ENCODE measurements around the gene PHPT1.

PHPT1 gene

DNA sequence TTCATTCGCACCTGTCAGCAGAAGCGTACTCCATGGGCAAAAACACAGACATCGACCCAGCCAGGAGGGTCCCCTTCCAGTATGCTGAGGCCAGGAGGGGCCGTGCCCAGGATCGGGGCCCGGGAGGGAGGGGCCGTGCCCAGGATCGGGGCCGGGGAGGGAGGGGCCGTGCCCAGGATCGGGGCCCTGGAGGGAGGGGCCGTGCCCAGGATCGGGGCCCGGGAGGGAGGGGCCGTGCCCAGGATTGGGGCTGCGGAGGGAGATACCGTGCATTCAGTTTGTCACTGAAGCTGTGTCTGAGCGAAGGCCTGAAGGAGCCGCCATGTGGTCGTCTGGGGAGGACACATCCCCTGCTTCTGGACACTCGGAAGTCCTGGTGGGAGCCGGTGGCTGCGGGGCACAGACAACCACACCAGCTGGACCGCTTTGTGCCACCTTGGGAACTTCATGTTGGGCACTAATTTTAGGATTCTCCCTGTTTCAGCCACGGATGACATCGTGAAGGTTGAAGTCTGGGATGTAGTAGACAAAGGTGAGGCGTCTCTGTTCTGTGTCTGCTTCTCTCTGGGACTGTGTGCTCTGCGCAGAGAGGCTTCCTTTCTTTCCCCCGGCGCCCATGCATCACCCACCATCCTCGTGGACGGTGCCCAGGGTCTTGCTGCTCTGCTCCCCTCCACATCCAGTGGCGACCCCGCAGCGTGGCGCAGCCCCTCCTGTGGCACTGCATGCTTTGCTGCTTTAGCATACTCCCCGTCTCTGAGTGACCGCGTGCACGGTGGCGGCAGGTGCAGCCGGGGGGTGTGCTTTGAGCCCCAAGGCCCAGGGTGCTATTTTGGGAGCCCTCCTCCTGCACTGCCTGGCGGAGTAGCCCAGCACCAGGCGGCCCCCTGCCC, 23.7 kb upstream of the PHPT1 start:
- TF ChIP-seq CTBP1 (IDR thresholded peaks at IDR 0.05; ENCODE audit: borderline replicate concordance) (no peak), NFRKB (IDR thresholded peaks at IDR 0.05) (no peak), HDGF (IDR thresholded peaks at IDR 0.05; ENCODE audit: borderline replicate concordance) (no peak), ELF4 (IDR thresholded peaks at IDR 0.05) (no peak), L3MBTL2 (conservative IDR thresholded peaks at IDR 0.05) (no peak)
- DNase-seq (ENCODE audit: extremely low spot score): no peak
- ChIA-PET POLR2A (interaction anchor here (0.9 to 1.0 kb wide), 2 partner anchors 11 to 16 kb away, joined by 3 to 4 read pairs; partner anchors contain the start of gene AJM1), CTCF (interaction anchor here (0.8 kb wide), 1 partner anchor 12 kb away, joined by 3 read pairs; no protein-coding TSS in a partner anchor)

DNA sequence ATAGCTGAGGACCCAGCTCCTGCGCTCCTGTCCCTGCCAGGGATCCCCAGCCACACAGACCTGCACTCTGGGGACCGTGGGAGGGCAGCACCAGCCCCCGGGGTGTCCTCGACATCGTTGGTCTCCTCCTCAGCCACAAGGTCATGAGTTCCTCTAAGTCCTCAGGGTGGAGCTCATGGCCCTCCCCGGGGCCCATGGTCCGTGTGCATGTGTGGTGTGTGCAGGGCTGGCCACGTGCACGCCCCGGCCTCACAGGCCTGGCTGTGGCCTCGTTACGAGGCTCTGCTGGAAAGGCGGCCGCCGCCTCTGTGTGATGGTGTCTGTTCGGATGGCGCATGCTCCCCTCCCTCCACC, 23.0 kb upstream of the PHPT1 start:
- ChIA-PET CTCF (interaction anchor here (0.8 kb wide), 1 partner anchor 11 kb away, joined by 3 read pairs; no protein-coding TSS in a partner anchor), POLR2A (interaction anchor here (0.9 to 1.0 kb wide), 2 partner anchors 12 to 16 kb away, joined by 3 to 4 read pairs; partner anchors contain the start of gene AJM1)
- DNase-seq (ENCODE audit: extremely low spot score): no peak
- no peak for TF ChIP-seq FOXA1 (IDR thresholded peaks at IDR 0.05)
- TF ChIP-seq FOXM1 (IDR thresholded peaks at IDR 0.05; ENCODE audit: borderline replicate concordance): no peak
- no peak for TF ChIP-seq TARDBP (IDR thresholded peaks at IDR 0.05)
- no peak for TF ChIP-seq BHLHE40 (IDR thresholded peaks at IDR 0.05; ENCODE audit: borderline replicate concordance)
- TF ChIP-seq SP1 (IDR thresholded peaks at IDR 0.05): no peak
- TF ChIP-seq LEF1 (IDR thresholded peaks at IDR 0.05; ENCODE audit: borderline replicate concordance): no peak
- TF ChIP-seq ARNT (IDR thresholded peaks at IDR 0.05): no peak
- no peak for TF ChIP-seq ZNF384 (IDR thresholded peaks at IDR 0.05)
- no peak for TF ChIP-seq FOXK2 (IDR thresholded peaks at IDR 0.05)
- TF ChIP-seq HDGF (IDR thresholded peaks at IDR 0.05; ENCODE audit: borderline replicate concordance): no peak
- no peak for TF ChIP-seq SUZ12 (IDR thresholded peaks at IDR 0.05)
- no peak for TF ChIP-seq CTBP1 (IDR thresholded peaks at IDR 0.05; ENCODE audit: borderline replicate concordance)
- TF ChIP-seq L3MBTL2 (conservative IDR thresholded peaks at IDR 0.05): no peak
- TF ChIP-seq, protein P1, sequence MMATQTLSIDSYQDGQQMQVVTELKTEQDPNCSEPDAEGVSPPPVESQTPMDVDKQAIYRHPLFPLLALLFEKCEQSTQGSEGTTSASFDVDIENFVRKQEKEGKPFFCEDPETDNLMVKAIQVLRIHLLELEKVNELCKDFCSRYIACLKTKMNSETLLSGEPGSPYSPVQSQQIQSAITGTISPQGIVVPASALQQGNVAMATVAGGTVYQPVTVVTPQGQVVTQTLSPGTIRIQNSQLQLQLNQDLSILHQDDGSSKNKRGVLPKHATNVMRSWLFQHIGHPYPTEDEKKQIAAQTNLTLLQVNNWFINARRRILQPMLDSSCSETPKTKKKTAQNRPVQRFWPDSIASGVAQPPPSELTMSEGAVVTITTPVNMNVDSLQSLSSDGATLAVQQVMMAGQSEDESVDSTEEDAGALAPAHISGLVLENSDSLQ (IDR thresholded peaks at IDR 0.05): no peak
- no peak for TF ChIP-seq ELF4 (IDR thresholded peaks at IDR 0.05)
- no peak for TF ChIP-seq NFRKB (IDR thresholded peaks at IDR 0.05)

DNA sequence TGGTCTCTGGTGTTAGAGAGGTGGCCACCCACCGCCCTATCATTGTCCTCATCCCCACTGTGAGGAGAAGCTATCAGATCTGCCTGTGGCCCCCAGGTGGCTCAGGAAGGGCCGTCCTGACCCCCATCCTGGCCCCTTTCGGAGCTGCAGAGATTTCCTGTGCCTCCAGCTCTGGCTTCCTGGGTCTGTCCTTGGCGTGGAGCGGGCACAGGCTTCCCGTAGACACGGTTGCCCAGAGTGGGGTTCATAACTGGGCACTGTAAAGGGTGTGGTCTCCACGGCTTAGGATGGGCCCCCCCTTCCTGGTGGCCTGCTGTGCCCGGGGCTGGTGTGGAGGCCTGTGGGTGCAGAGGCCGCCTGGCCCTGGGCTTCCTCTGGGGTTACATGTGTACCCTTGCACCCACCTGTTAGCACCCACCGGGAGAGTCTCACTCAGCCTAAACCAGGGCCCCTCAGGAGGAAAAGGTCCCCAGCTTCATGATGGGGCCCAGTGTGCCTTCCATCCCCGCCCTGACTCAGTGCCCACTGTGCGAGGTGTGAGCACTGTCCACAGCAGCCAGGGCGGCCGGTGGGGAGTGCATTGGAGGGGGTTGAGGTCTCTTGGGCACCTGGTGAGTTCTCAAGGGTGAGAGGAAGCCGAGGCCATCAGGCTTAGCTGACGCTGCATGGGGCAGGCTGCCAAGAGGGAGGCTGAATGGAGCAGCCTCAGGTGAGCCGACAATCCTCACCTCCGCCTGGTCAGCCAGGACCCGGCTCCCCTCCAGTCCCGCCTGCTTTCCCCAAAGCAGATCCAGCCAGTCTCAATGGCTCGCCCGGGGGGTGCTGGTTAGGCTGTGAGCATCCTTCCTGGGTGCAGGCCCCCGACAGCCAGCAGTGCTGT, 22.3 kb upstream of the PHPT1 start:
- CTCF ChIA-PET: no interaction called here
- no peak for DNase-seq (ENCODE audit: extremely low spot score)
- TF ChIP-seq ZNF384 (IDR thresholded peaks at IDR 0.05) (no peak), TARDBP (IDR thresholded peaks at IDR 0.05) (no peak), ELF4 (IDR thresholded peaks at IDR 0.05) (no peak)
- POLR2A ChIA-PET: interaction anchor here (1.0 kb wide), 1 partner anchor 12 kb away, joined by 3 read pairs; no protein-coding TSS in a partner anchor

DNA sequence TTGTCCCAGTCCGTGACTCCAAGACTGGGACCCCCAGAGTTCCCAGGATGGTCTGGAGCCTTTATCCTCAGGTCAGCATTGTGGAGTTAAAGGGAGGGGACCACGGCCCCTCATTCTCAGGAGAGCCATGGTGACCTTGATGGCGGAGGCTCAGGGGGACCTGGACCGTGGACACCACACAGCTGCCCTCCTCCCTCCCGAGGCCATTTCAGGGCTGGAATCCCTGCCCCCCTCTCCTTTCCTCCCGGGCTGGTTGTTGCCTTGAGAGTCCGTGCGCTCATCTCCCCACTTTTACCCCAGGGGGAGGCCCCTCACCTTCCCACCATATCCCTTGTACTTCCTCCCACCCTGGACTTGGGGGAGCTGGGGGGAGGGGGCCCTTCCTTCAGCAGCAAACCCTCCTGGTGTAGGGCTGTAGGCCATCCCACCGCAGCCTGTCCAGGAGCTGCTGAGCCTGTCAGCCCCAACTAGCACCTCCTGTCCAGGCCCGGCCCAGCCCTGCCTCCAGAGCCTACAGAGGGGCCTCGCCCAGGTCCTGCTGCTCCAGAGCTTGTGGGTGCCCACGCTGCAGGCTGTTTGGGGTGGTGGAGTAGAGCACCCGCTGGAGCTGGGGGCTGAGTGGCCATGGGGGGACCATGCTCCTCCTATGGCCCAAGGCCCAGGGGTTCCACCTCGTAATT, 21.3 kb upstream of the PHPT1 start:
- DNase-seq (ENCODE audit: extremely low spot score): no peak
- TF ChIP-seq SUZ12 (IDR thresholded peaks at IDR 0.05) (no peak), FOXM1 (IDR thresholded peaks at IDR 0.05; ENCODE audit: borderline replicate concordance) (no peak), NFRKB (IDR thresholded peaks at IDR 0.05) (no peak), LEF1 (IDR thresholded peaks at IDR 0.05; ENCODE audit: borderline replicate concordance) (no peak), CTBP1 (IDR thresholded peaks at IDR 0.05; ENCODE audit: borderline replicate concordance) (no peak), TARDBP (IDR thresholded peaks at IDR 0.05) (no peak), SP1 (IDR thresholded peaks at IDR 0.05) (no peak), BHLHE40 (IDR thresholded peaks at IDR 0.05; ENCODE audit: borderline replicate concordance) (no peak), FOXK2 (IDR thresholded peaks at IDR 0.05) (no peak), ARNT (IDR thresholded peaks at IDR 0.05) (no peak), HDGF (IDR thresholded peaks at IDR 0.05; ENCODE audit: borderline replicate concordance) (no peak), FOXA1 (IDR thresholded peaks at IDR 0.05) (no peak), ZNF384 (IDR thresholded peaks at IDR 0.05) (no peak)
- TF ChIP-seq, protein P1 (IDR thresholded peaks at IDR 0.05): no peak
- ChIA-PET POLR2A (no interaction called here), CTCF (no interaction called here)

DNA sequence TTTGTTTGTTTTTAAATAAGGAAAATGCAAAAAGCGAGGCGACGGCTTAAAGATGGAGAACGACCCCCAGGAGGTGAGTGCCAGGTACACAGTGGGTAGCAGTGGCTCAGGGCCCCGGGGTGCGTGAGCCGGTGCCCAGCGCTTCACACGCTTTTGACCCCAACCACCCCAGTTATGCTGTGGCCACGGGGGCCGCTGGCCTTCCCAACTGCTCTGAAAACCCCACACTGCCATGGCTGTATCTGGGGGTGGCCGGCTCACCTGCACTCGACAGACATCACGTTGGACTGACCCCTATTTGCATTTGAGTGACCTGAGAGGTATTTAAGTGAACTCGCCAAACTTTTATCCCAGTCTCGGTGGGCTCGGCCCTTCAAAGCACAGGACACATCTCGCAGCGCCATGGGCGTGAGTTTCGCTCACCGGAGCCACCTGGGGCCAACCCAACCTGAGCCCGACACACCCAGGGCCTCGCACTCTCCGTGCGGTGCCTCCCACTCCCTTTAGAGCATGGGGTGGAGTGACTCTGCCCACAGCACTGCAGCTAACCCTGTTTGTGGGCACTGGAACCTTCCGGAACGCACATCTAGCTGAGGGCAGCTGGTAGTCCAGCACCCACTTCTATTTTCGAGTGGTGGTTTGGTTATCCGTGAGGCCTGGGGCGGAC, 20.6 kb upstream of the PHPT1 start:
- ChIA-PET POLR2A (interaction anchor here (1.1 kb wide), 1 partner anchor 13 kb away, joined by 4 read pairs; no protein-coding TSS in a partner anchor), CTCF (no interaction called here)
- TF ChIP-seq, protein P1 (IDR thresholded peaks at IDR 0.05): no peak
- TF ChIP-seq FOXA1 (IDR thresholded peaks at IDR 0.05) (no peak), BHLHE40 (IDR thresholded peaks at IDR 0.05; ENCODE audit: borderline replicate concordance) (no peak), FOXM1 (IDR thresholded peaks at IDR 0.05; ENCODE audit: borderline replicate concordance) (no peak), ARNT (IDR thresholded peaks at IDR 0.05) (no peak), L3MBTL2 (conservative IDR thresholded peaks at IDR 0.05) (no peak), SUZ12 (IDR thresholded peaks at IDR 0.05) (no peak), HDGF (IDR thresholded peaks at IDR 0.05; ENCODE audit: borderline replicate concordance) (no peak), ELF4 (IDR thresholded peaks at IDR 0.05) (no peak), LEF1 (IDR thresholded peaks at IDR 0.05; ENCODE audit: borderline replicate concordance) (no peak), SP1 (IDR thresholded peaks at IDR 0.05) (no peak), ZNF384 (IDR thresholded peaks at IDR 0.05) (no peak), CTBP1 (IDR thresholded peaks at IDR 0.05; ENCODE audit: borderline replicate concordance) (no peak)
- DNase-seq (ENCODE audit: extremely low spot score): no peak
